Fibroblast of skin of right biceps (primary cell): ENCODE measurements around the gene SPDEF.

ENCODE experiments used
- DNase-seq: peaks from one replicate; pipeline ENCODE4 v3.0.0-alpha.2; 2013

Gene SPDEF

DNA sequence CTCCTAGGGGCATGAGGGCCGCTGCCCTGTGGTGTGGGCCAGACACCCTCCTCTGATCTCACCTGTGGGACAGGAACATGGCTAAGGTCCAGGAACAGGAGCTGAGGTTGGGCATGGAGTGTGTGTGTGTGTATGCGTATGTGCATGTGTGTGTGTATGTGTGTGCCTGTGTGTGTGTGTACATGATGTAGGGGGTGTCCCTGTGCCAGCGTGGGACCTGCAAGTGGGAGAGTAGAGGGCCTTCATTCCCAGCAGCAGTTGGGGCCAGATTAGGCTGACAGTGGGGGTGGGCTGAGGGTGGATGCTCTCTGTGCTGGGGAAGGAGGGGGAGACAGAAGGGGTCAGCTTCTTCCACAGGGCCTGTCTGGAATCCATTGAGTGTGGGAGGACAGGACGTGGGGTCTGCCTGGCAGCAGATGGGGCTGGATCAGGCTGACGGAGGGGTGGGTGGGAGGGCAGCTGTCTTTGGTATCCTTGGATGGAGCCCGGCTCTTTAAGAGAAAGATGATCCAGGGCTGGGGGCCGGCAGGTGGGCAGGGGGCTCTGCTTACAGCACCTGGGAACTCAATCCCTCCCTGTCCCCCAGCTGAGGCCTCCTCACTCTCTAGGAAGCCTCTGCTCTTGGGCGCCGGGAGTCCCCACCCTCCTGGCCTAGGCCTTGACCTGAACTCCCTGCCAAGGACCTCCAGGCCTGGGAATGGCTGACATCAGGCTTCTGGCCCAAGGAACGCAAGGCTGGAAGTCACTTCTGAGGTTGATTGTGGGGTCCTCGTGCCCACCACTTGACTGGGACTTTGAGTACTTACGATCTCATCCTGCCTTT is 44.0 kb downstream of the SPDEF start:
- DNase-seq: no peak

DNA sequence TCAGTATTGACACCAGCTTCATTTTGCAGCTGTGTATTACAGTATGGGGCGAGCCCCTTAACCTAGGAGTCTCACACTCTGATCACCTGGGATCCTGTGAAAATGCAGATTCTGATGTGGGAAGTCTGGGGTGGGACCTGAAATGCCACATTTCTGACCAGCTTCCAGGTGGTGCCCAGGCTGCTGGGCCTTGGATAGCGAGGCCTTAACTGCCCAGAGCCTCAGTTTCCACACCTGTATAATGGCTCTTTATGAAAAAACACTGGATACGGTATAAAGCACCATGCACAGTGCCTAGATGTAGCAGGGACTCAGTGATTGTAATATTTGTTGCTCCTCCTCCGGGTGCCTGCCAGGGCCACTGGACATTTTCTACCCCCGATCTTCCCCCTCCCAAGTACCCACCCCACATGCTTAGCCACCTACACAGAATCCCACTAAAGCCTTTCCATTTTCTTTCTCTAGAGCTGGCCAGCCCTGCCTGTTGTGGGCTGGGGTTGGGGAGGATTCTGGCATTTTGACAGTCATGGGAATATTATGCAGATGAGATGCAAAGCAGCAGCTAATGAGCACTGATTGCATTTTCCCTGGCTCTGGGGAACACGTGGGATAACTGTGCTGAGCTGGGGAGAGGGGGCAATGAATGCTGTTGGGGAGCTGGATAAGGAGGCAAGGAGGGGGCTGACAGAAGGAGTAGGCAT is 44.8 kb downstream of the SPDEF start:
- no peak for DNase-seq

DNA sequence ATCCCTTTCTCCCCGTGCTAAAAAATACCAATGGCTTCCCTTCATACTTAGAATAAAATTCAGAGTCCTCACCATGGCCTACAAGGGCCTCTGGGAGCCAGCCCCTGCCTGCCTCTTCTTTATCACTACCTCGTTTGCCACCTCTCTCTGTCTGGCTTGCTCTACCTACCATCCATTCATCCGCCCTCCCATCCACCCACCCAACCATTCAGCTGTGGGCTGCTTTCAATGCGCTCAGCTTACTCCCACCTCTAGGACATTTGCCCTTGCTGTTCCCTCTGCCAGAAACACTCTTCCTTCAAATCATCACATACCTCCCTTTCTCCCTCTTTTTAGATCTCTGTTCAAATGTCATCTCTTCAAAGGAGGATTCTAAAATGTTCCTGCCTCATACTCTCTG is 45.8 kb downstream of the SPDEF start:
- DNase-seq: no peak

DNA sequence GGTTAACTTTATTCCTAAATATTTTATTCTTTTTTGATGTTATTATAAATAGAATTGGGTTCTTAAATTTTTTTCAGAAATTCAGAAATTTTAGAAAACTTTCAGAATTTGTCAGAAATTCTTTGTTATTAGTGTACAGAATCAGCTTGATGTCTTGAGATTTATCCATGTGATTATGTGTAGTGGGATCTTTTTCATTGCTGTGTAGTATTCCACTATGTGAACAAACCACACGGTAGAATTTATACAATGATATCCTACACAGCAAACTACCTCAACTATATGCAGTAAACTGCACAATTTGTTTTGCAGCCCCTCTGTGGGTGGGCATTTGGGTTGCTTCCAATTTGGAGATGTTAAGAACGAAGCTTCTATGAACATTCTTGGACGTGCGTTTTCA is 46.3 kb downstream of the SPDEF start:
- no peak for DNase-seq

DNA sequence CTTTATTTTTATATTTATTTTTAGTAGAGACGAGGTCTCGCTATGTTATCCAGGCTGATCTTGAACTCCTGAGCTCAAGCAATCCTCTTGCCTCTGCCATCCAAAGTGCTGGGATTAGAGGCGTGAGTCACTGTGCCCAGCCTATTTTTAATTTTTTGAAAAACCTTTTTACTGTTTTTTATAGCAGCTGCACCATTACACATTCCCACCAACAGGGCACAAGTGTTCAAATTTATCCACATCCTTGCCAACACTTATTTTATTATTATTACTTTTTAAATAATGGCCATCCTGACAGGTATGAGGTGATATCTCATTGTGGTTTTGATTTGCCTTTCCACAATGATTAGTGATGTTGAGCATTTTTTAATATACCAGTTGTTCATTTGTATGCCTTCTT is 47.7 kb downstream of the SPDEF start:
- DNase-seq: no peak

GRCh38 chr6:34506718-34507117 is 49.4 kb downstream of the SPDEF start:
- no peak for DNase-seq

DNA sequence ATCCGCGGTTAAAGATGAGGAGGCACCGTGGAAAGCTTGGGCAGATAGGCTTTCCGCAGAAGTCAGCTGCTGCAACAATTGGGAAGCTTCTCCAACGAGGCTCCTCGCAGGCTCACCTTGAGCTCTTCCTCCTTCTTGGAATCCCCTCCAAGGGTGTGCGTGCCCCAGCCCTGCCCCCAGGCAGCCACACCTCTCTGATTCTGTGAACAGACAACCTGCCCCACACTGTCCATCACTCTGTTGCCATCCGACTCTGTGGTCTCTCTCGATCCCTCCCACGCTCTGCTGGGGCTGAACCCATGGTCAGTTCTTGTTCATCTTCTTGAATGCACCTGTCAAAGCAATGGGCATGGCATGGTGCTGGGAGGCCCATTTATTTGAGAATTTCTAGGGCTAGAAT is 58.7 kb downstream of the SPDEF start:
- no peak for DNase-seq

GRCh38 chr6:34496103-34496685 is 59.9 kb downstream of the SPDEF start:
- DNase-seq: no peak

- DNase-seq: no peak
Observed at GRCh38 chr6:34494973-34495372, 61.2 kb downstream of the SPDEF start.

DNA sequence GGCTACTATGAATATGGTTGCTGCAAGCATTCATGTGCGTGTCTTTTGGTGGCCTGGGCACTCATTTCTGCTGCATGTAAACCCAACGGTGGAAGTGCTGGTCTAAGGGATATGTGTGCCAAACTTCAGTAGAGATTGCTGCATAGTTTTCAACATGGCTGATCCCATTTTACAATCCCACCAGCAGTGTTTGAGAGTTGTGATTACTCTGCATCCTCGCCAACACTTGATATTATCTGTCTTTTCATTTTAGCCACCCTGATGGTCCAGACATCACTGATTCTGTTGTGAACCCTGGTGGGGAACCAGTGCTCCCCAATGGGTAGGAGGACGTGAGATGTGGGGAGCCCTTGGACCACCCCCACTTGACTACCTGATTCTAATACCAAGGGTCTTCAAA is 62.8 kb downstream of the SPDEF start:
- no peak for DNase-seq

DNA sequence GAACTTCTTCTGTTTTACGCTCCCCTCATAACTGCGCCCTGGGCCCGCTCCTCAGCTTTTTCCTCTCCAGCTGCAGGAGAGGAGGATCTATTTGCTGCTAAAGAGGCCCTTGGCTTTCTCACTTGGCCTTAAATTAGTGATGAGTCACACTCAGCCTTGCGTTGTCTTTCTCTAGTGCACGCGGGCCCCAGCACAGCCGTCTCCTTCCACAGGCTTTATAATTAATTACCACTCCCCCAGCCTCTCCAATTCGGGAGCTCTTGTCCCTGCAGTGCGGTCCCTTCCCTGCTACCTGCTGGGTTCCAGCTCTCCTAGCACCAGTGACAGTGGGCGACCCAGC is 65.1 kb downstream of the SPDEF start:
- DNase-seq: peak; percentile 35

DNA sequence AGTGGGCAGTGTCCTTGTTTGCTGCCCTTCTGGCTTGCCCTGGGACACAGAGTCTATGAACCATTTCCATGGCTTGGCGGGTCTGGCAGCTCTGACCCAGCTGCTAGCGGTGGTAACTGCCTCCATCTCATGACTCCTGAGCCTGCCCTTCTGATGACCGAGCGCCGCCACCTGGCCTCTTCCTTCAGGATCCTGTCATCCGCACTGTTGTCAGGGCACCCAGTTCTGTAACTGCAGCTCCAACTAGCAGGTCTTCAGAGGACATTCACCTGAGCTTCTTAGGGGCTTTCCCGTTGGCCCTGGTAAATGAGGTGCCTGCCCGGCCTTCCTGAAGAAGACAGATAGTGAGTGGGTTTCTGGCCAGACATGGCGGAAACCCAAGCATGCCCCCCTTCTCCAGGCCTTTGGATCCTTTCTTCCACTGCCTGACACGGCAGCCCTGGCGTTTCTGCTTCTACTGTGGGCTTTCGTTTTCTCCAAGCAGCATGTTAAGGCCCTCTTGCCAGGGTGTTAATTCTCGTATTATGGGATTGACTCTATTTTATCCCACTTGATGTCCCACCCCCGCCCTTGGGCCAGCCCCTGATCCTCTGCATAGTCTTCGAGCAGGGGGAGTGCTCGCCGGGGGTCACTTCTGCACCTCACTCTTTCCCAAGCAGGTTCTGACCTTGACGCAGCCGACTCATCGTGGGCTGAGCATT is 65.6 kb downstream of the SPDEF start:
- no peak for DNase-seq

- DNase-seq: no peak
Observed at GRCh38 chr6:34489207-34489805, 66.8 kb downstream of the SPDEF start.
